Gastroesophageal sphincter (tissue), 4 donors: Measurements from ENCODE around the gene STIM2. TPM values are rescaled to one million over a fixed set of nuclear protein-coding genes. Genes with fewer than 3 reads are reported as not detected.

Experiments
- ATAC-seq: fragments of 150-250 bp; one replicate; pipeline ENCODE4 v1.9.1; 2016; ENCODE audit warnings: mild to moderate bottlenecking, moderate library complexity
- H3K27ac ChIP-seq, 4 donors: fragments of 200-600 bp; sonication (generic) in 3 of 4; 1 replicate in 3 of 4; 2 replicates in 1 of 4; pipeline ENCODE4 v1.5.1; 2016 to 2019
- H3K27me3 ChIP-seq: fragments of 200-600 bp; sonication (generic); one replicate; pipeline ENCODE4 v1.5.1; 2019
- H3K36me3 ChIP-seq, 2 donors: fragments of 200-600 bp; sonication (generic); one replicate each; pipeline ENCODE4 v1.5.1; 2019; ENCODE audit warnings: control low read depth in 1 of 2
- H3K4me1 ChIP-seq, 3 donors: fragments of 200-600 bp; sonication (generic); 1 replicate in 2 of 3; 2 replicates in 1 of 3; pipeline ENCODE4 v1.5.1; 2016 to 2019; ENCODE audit warnings: control low read depth in 2 of 3
- H3K4me3 ChIP-seq, 2 donors: fragments of 200-600 bp; sonication (generic); one replicate each; pipeline ENCODE4 v1.5.1; 2019; ENCODE audit warnings: mild to moderate bottlenecking in 1 of 2, moderate library complexity in 1 of 2
- H3K9me3 ChIP-seq, 3 donors: fragments of 200-600 bp; sonication (generic); one replicate each; pipeline ENCODE4 v1.5.1; 2017 to 2019; ENCODE audit warnings: control low read depth in 2 of 3
- CTCF ChIP-seq, 4 experiments: fragments of 200-600 bp in 2 of 4; fragments of 450-650 bp in 2 of 4; sonication (generic) in 1 of 4; IDR thresholded peaks; one replicate each; pipeline ENCODE4 v1.5.1; 2017 to 2019; ENCODE audit warnings: antibody characterized with exemption in 4 of 4, mild to moderate bottlenecking in 2 of 4, moderate library complexity in 2 of 4
- EP300 ChIP-seq: sonication (generic); formaldehyde crosslinking; IDR thresholded peaks from one replicate; pipeline ENCODE4 v1.6.1; 2017; ENCODE audit warnings: antibody characterized with exemption, mild to moderate bottlenecking
- POLR2A ChIP-seq, 2 donors: fragments of 450-650 bp; IDR thresholded peaks; one replicate each; pipeline ENCODE4 v1.6.1; 2017; ENCODE audit warnings: antibody characterized with exemption in 2 of 2, mild to moderate bottlenecking in 2 of 2, moderate library complexity in 1 of 2
- POLR2AphosphoS5 ChIP-seq: sonication (generic); formaldehyde crosslinking; IDR thresholded peaks from one replicate; pipeline ENCODE4 v1.6.1; 2017; ENCODE audit warnings: antibody characterized with exemption
- WGBS, 2 donors: methylation state at CpG; one replicate each; pipeline ENCODE4 v1.1.5; 2018; ENCODE audit warnings: low coverage in 1 of 2; 5-methylcytosine and 5-hydroxymethylcytosine counted together
- total RNA-seq, 4 donors: library from RNA; depleted of rRNA; stranded (reverse); fragments of >200 nt; gene quantifications; one replicate each; pipeline ENCODE4 v1.1.0, GENCODE V29; 2016

Gene STIM2
- total RNA-seq, 4 donors from 2014 or later: 8.4 to 11.6 (median 10.5) TPM

GRCh38 chr4:27011401-27011800 lies 150.8 kb downstream of the STIM2 start:
- no peaks in the 10 kb centered on the region for H3K9me3 ChIP-seq
- H3K4me1 ChIP-seq: peaks cover 0 to 19% (median 0%) of the 10 kb centered on the region in 3 donors
- H3K36me3 ChIP-seq: no peaks in the 10 kb centered on the region
- WGBS, 2 donors: 71 to 100% methylated on average over 2 to 3 of the region's 3 CpGs
- TF ChIP-seq CTCF (IDR thresholded peaks at IDR 0.05) (no peak), POLR2A (IDR thresholded peaks at IDR 0.05) (no peak), POLR2AphosphoS5 (no peak), EP300 (no peak)
- H3K27me3 ChIP-seq: no peaks in the 10 kb centered on the region
- no peak overlapping the region for H3K27ac ChIP-seq
- no peak for ATAC-seq
- H3K4me3 ChIP-seq: no peak overlapping the region

GRCh38 chr4:27013012-27013411 lies 152.4 kb downstream of the STIM2 start:
- no peaks in the 10 kb centered on the region for H3K9me3 ChIP-seq
- H3K4me3 ChIP-seq: no peak overlapping the region
- 95 to 97% methylated on average over 4 of the region's 4 CpGs for WGBS, 2 donors
- ATAC-seq: no peak
- TF ChIP-seq POLR2AphosphoS5: no peak
- no peak for TF ChIP-seq POLR2A (IDR thresholded peaks at IDR 0.05)
- no peak for TF ChIP-seq CTCF (IDR thresholded peaks at IDR 0.05)
- TF ChIP-seq EP300: no peak
- H3K36me3 ChIP-seq: peaks cover 0 to 7% of the 10 kb centered on the region in 2 donors
- H3K4me1 ChIP-seq: peaks cover 0 to 15% (median 0%) of the 10 kb centered on the region in 3 donors
- H3K27ac ChIP-seq: no peak overlapping the region
- H3K27me3 ChIP-seq: no peaks in the 10 kb centered on the region

GRCh38 chr4:27016551-27016950 lies 155.9 kb downstream of the STIM2 start:
- no peaks in the 10 kb centered on the region for H3K27me3 ChIP-seq
- ATAC-seq: no peak
- no peaks in the 10 kb centered on the region for H3K9me3 ChIP-seq
- TF ChIP-seq EP300 (no peak), POLR2A (IDR thresholded peaks at IDR 0.05) (no peak), POLR2AphosphoS5 (no peak), CTCF (IDR thresholded peaks at IDR 0.05) (no peak)
- H3K36me3 ChIP-seq: peaks cover 0 to 34% of the 10 kb centered on the region in 2 donors
- no peaks in the 10 kb centered on the region for H3K4me1 ChIP-seq
- 89 to 95% methylated on average over 3 of the region's 3 CpGs for WGBS, 2 donors
- H3K27ac ChIP-seq: no peak overlapping the region
- H3K4me3 ChIP-seq: no peak overlapping the region

GRCh38 chr4:27017623-27018022 lies 157.0 kb downstream of the STIM2 start:
- WGBS, 2 donors: 87 to 96% methylated on average over 2 to 8 of the region's 12 CpGs
- Histone ChIP-seq H3K4me1 (no peaks in the 10 kb centered on the region), H3K27ac (no peak overlapping the region), H3K9me3 (no peaks in the 10 kb centered on the region), H3K4me3 (no peak overlapping the region), H3K36me3 (peaks cover 0 to 39% of the 10 kb centered on the region in 2 donors), H3K27me3 (no peaks in the 10 kb centered on the region)
- TF ChIP-seq EP300 (no peak), POLR2AphosphoS5 (no peak), CTCF (IDR thresholded peaks at IDR 0.05) (no peak), POLR2A (IDR thresholded peaks at IDR 0.05) (no peak)
- ATAC-seq: no peak

GRCh38 chr4:27018076-27018475 lies 157.4 kb downstream of the STIM2 start:
- ATAC-seq: no peak
- no peak overlapping the region for H3K27ac ChIP-seq
- no peaks in the 10 kb centered on the region for H3K4me1 ChIP-seq
- TF ChIP-seq EP300: no peak
- no peak for TF ChIP-seq CTCF (IDR thresholded peaks at IDR 0.05)
- no peak for TF ChIP-seq POLR2A (IDR thresholded peaks at IDR 0.05)
- no peak for TF ChIP-seq POLR2AphosphoS5
- peaks cover 0 to 44% of the 10 kb centered on the region in 2 donors for H3K36me3 ChIP-seq
- no peaks in the 10 kb centered on the region for H3K27me3 ChIP-seq
- H3K9me3 ChIP-seq: no peaks in the 10 kb centered on the region
- H3K4me3 ChIP-seq: no peak overlapping the region
- 88 to 93% methylated on average over 3 to 4 of the region's 5 CpGs for WGBS, 2 donors
